Measurements from ENCODE around the gene GSDME. TPM values are rescaled to one million over a fixed set of nuclear protein-coding genes. Genes with fewer than 3 reads are reported as not detected.

Gene GSDME
- polyA plus RNA-seq, 1 donor (not counting 4 experiments of a cell fraction or from before 2014, with no cell fraction given) = 105 TPM

- H3K4me1 ChIP-seq (ENCODE audit: control insufficient read depth, extremely low read depth, insufficient read depth, low read length) = peaks cover 4% of the 10 kb centered on the region
- no peak overlapping the region for H3K27ac ChIP-seq (ENCODE audit: control insufficient read depth, insufficient read depth, low read length)
- no peaks in the 10 kb centered on the region for H3K9me3 ChIP-seq (ENCODE audit: control insufficient read depth, low read depth, low read length)
- H3K36me3 ChIP-seq (ENCODE audit: control insufficient read depth in 2 of 2, extremely low read depth in 1 of 2, insufficient read depth in 2 of 2, low read length in 2 of 2) = no peaks in the 10 kb centered on the region
- no peak for DNase-seq (ENCODE audit: low read depth, low spot score)
- no peak for TF ChIP-seq EZH2 (IDR thresholded peaks at IDR 0.05; ENCODE audit: low read length)
- TF ChIP-seq, protein P1, sequence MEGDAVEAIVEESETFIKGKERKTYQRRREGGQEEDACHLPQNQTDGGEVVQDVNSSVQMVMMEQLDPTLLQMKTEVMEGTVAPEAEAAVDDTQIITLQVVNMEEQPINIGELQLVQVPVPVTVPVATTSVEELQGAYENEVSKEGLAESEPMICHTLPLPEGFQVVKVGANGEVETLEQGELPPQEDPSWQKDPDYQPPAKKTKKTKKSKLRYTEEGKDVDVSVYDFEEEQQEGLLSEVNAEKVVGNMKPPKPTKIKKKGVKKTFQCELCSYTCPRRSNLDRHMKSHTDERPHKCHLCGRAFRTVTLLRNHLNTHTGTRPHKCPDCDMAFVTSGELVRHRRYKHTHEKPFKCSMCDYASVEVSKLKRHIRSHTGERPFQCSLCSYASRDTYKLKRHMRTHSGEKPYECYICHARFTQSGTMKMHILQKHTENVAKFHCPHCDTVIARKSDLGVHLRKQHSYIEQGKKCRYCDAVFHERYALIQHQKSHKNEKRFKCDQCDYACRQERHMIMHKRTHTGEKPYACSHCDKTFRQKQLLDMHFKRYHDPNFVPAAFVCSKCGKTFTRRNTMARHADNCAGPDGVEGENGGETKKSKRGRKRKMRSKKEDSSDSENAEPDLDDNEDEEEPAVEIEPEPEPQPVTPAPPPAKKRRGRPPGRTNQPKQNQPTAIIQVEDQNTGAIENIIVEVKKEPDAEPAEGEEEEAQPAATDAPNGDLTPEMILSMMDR (optimal IDR thresholded peaks at IDR 0.05 in 1 of 3, IDR thresholded peaks at IDR 0.05 in 1 of 3, conservative IDR thresholded peaks at IDR 0.05 in 1 of 3; ENCODE audit: extremely low read depth in 1 of 3, insufficient read depth in 2 of 3, low read length in 3 of 3) = no peak
- no peaks in the 10 kb centered on the region for H3K79me2 ChIP-seq (ENCODE audit: control insufficient read depth, insufficient read depth, low read length)
- no peak overlapping the region for H3K4me3 ChIP-seq (ENCODE audit: control insufficient read depth in 2 of 3, extremely low read depth in 1 of 3, insufficient read depth in 2 of 3, low read depth in 1 of 3, low read length in 3 of 3)
- no peaks in the 10 kb centered on the region for H3K9me1 ChIP-seq (ENCODE audit: control insufficient read depth, extremely low read depth, insufficient read depth, low read length)
- no peak overlapping the region for H2AFZ ChIP-seq (ENCODE audit: control insufficient read depth, low read length)
- H4K20me1 ChIP-seq (ENCODE audit: control insufficient read depth, extremely low read depth, insufficient read depth, low read length) = no peaks in the 10 kb centered on the region
- H3K4me2 ChIP-seq (ENCODE audit: control insufficient read depth, extremely low read depth, insufficient read depth, low read depth, low read length) = no peak overlapping the region
- H3K9ac ChIP-seq (ENCODE audit: control insufficient read depth, extremely low read depth, insufficient read depth, low read length) = no peak overlapping the region
- dilution Hi-C loops (cut with MboI; ENCODE audit: extremely low pct_ligation_motif_present, low sequenced_read_pairs) = no loop called here
- H3K27me3 ChIP-seq (ENCODE audit: control insufficient read depth, extremely low read depth, insufficient read depth, low read length) = no peaks in the 10 kb centered on the region
- FAIRE-seq = no peak
Observed at GRCh38 chr7:24657980-24658379, 99.3 kb downstream of the GSDME start.

DNA sequence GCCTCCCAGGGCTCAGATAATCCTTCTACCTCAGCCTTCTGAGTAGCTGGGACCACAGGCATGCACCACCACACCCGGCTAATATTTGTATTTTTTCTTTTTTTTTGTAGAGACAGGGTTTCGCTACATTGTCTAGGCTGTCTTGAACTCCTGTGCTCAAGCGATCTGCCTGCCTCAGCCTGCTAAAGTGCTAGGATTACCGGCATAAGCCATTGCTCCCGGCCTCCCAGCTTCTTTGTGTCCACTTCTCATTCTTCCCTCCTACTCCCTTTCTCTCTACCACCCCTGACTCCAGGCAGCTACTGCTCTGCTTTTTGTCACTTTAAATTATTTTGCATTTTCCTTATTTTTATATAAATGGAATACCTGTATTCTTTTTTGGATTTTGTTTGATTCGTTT lies 100.7 kb downstream of the GSDME start:
- FAIRE-seq = no peak
- Histone ChIP-seq H3K9me1 (ENCODE audit: control insufficient read depth, extremely low read depth, insufficient read depth, low read length) (no peaks in the 10 kb centered on the region), H3K9me3 (ENCODE audit: control insufficient read depth, low read depth, low read length) (no peaks in the 10 kb centered on the region), H3K36me3 (ENCODE audit: control insufficient read depth in 2 of 2, extremely low read depth in 1 of 2, insufficient read depth in 2 of 2, low read length in 2 of 2) (no peaks in the 10 kb centered on the region), H3K9ac (ENCODE audit: control insufficient read depth, extremely low read depth, insufficient read depth, low read length) (no peak overlapping the region), H3K4me2 (ENCODE audit: control insufficient read depth, extremely low read depth, insufficient read depth, low read depth, low read length) (no peak overlapping the region), H3K4me1 (ENCODE audit: control insufficient read depth, extremely low read depth, insufficient read depth, low read length) (peaks cover 4% of the 10 kb centered on the region), H3K79me2 (ENCODE audit: control insufficient read depth, insufficient read depth, low read length) (no peaks in the 10 kb centered on the region), H4K20me1 (ENCODE audit: control insufficient read depth, extremely low read depth, insufficient read depth, low read length) (no peaks in the 10 kb centered on the region), H2AFZ (ENCODE audit: control insufficient read depth, low read length) (no peak overlapping the region), H3K27me3 (ENCODE audit: control insufficient read depth, extremely low read depth, insufficient read depth, low read length) (no peaks in the 10 kb centered on the region), H3K27ac (ENCODE audit: control insufficient read depth, insufficient read depth, low read length) (no peak overlapping the region), H3K4me3 (ENCODE audit: control insufficient read depth in 2 of 3, extremely low read depth in 1 of 3, insufficient read depth in 2 of 3, low read depth in 1 of 3, low read length in 3 of 3) (no peak overlapping the region)
- no peak for DNase-seq (ENCODE audit: low read depth, low spot score)
- dilution Hi-C loops (cut with MboI; ENCODE audit: extremely low pct_ligation_motif_present, low sequenced_read_pairs) = no loop called here
- TF ChIP-seq EZH2 (IDR thresholded peaks at IDR 0.05; ENCODE audit: low read length) = no peak
- TF ChIP-seq, protein P1 (optimal IDR thresholded peaks at IDR 0.05 in 1 of 3, IDR thresholded peaks at IDR 0.05 in 1 of 3, conservative IDR thresholded peaks at IDR 0.05 in 1 of 3; ENCODE audit: extremely low read depth in 1 of 3, insufficient read depth in 2 of 3, low read length in 3 of 3) = no peak

Data from keratinocyte (primary cell).